ENCODE results near the gene ATOX1.

DNA sequence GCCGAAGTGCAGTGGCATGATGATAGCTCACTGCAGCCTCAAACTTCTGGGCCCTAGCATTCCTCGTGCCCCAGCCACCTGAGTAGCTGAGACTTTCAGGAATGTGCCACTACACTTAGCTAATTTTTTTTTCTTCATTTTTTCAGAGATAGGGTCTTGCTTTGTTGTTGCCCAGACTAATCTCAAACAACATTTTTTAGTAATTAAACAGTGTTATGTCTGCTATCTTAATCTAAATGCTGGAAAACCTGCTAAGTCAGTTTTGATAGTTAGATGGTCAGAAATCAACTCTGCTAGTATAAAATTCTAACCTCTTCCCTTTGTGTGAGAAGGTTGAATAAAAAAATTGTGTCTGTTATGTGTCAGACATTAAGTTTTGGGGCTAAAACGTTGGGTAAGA, 25.7 kb upstream of the ATOX1 start:
- TF ChIP-seq MYB (IDR thresholded peaks at IDR 0.05; ENCODE audit: borderline replicate concordance, low read depth, low read length) (no peak), EP300 (IDR thresholded peaks at IDR 0.05; ENCODE audit: borderline replicate concordance in 1 of 2, control insufficient read depth in 1 of 2, low read depth in 2 of 2, low read length in 2 of 2) (no peak), TCF3 (IDR thresholded peaks at IDR 0.05; ENCODE audit: borderline replicate concordance, insufficient read depth, low read depth, low read length) (no peak), CBX5 (IDR thresholded peaks at IDR 0.05; ENCODE audit: low read depth) (no peak), YY1 (IDR thresholded peaks at IDR 0.05; ENCODE audit: low read depth, low read length) (no peak), CREB1 (IDR thresholded peaks at IDR 0.05; ENCODE audit: low read depth) (no peak), SIN3A (IDR thresholded peaks at IDR 0.05; ENCODE audit: low read depth, low read length) (no peak), HDAC2 (IDR thresholded peaks at IDR 0.05) (no peak), NFXL1 (IDR thresholded peaks at IDR 0.05; ENCODE audit: borderline replicate concordance) (no peak), CEBPB (IDR thresholded peaks at IDR 0.05; ENCODE audit: borderline replicate concordance in 1 of 2, low read depth in 2 of 2, low read length in 2 of 2) (no peak)
- TF ChIP-seq, protein P1, sequence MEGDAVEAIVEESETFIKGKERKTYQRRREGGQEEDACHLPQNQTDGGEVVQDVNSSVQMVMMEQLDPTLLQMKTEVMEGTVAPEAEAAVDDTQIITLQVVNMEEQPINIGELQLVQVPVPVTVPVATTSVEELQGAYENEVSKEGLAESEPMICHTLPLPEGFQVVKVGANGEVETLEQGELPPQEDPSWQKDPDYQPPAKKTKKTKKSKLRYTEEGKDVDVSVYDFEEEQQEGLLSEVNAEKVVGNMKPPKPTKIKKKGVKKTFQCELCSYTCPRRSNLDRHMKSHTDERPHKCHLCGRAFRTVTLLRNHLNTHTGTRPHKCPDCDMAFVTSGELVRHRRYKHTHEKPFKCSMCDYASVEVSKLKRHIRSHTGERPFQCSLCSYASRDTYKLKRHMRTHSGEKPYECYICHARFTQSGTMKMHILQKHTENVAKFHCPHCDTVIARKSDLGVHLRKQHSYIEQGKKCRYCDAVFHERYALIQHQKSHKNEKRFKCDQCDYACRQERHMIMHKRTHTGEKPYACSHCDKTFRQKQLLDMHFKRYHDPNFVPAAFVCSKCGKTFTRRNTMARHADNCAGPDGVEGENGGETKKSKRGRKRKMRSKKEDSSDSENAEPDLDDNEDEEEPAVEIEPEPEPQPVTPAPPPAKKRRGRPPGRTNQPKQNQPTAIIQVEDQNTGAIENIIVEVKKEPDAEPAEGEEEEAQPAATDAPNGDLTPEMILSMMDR (IDR thresholded peaks at IDR 0.05 in 2 of 3, conservative IDR thresholded peaks at IDR 0.05 in 1 of 3; ENCODE audit: control insufficient read depth in 2 of 3, extremely low read depth in 1 of 3, insufficient read depth in 1 of 3, low read depth in 3 of 3, low read length in 3 of 3) = no peak
- TF ChIP-seq, protein P2, sequence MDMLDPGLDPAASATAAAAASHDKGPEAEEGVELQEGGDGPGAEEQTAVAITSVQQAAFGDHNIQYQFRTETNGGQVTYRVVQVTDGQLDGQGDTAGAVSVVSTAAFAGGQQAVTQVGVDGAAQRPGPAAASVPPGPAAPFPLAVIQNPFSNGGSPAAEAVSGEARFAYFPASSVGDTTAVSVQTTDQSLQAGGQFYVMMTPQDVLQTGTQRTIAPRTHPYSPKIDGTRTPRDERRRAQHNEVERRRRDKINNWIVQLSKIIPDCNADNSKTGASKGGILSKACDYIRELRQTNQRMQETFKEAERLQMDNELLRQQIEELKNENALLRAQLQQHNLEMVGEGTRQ (IDR thresholded peaks at IDR 0.05; ENCODE audit: borderline replicate concordance, low read depth, low read length) = no peak
- TF ChIP-seq, protein P3, sequence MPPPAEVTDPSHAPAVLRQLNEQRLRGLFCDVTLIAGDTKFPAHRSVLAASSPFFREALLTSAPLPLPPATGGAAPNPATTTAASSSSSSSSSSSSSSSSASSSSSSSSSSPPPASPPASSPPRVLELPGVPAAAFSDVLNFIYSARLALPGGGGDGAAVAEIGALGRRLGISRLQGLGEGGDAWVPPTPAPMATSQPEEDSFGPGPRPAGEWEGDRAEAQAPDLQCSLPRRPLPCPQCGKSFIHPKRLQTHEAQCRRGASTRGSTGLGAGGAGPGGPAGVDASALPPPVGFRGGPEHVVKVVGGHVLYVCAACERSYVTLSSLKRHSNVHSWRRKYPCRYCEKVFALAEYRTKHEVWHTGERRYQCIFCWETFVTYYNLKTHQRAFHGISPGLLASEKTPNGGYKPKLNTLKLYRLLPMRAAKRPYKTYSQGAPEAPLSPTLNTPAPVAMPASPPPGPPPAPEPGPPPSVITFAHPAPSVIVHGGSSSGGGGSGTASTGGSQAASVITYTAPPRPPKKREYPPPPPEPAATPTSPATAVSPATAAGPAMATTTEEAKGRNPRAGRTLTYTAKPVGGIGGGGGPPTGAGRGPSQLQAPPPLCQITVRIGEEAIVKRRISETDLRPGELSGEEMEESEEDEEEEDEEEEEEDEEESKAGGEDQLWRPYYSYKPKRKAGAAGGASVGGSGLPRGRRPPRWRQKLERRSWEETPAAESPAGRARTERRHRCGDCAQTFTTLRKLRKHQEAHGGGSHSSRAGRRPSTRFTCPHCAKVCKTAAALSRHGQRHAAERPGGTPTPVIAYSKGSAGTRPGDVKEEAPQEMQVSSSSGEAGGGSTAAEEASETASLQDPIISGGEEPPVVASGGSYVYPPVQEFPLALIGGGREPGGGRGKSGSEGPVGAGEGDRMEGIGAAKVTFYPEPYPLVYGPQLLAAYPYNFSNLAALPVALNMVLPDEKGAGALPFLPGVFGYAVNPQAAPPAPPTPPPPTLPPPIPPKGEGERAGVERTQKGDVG (CRISPR knock-in tag; IDR thresholded peaks at IDR 0.05) = no peak
